ENCODE results near the gene PCDHGA1.

PCDHGA1 gene

GRCh38 chr5:141356133-141356532, 25.8 kb downstream of the PCDHGA1 start:
- Histone ChIP-seq H3K23ac (ENCODE audit: low read depth, low read length, poor library complexity) (no peak overlapping the region), H3K18ac (ENCODE audit: low read length) (no peak overlapping the region), H2AK5ac (ENCODE audit: low read depth, low read length) (no peak overlapping the region), H2BK12ac (ENCODE audit: low read length) (no peak overlapping the region), H3K9ac (ENCODE audit: low read depth, low read length, poor library complexity) (no peak overlapping the region), H3K79me1 (ENCODE audit: low read depth, low read length) (no peaks in the 10 kb centered on the region), H3K4me1 (ENCODE audit: control insufficient read depth in 2 of 2, insufficient read depth in 1 of 2, low read depth in 1 of 2, low read length in 2 of 2) (no peaks in the 10 kb centered on the region), H2BK120ac (ENCODE audit: low read depth, low read length) (no peak overlapping the region), H3K4me2 (ENCODE audit: insufficient read depth, low read length, poor library complexity, severe bottlenecking) (no peak overlapping the region), H3K27me3 (ENCODE audit: control insufficient read depth in 3 of 3, insufficient read depth in 3 of 3, low read depth in 1 of 3, low read length in 3 of 3) (peaks cover 0 to 4% (median 0%) of the 10 kb centered on the region in 3 experiments), H2BK15ac (ENCODE audit: low read length) (no peak overlapping the region), H3K9me3 (replicated peaks in 1 of 2; ENCODE audit: control insufficient read depth in 2 of 2, insufficient read depth in 1 of 2, low read depth in 1 of 2, low read length in 2 of 2) (peaks cover 24 to 70% of the 10 kb centered on the region in 2 donors), H3K36me3 (replicated peaks in 1 of 2; ENCODE audit: control insufficient read depth in 2 of 2, insufficient read depth in 2 of 2, low read length in 2 of 2) (peaks cover 0 to 3% of the 10 kb centered on the region in 2 donors), H3K4ac (ENCODE audit: low read length) (no peak overlapping the region), H3K14ac (ENCODE audit: low read length) (no peak overlapping the region), H2AFZ (ENCODE audit: low read length) (no peak overlapping the region), H4K91ac (ENCODE audit: low read depth, low read length, poor library complexity) (no peak overlapping the region), H3K4me3 (ENCODE audit: low read length in 2 of 2) (no peak overlapping the region), H4K8ac (ENCODE audit: low read depth, low read length) (no peak overlapping the region), H3K27ac (replicated peaks; ENCODE audit: low read length) (no peak overlapping the region), H2BK5ac (ENCODE audit: low read length) (no peak overlapping the region)
- no CpG with 5 or more reads among the region's 5 CpGs for WGBS, 2 donors (ENCODE audit: extremely low coverage in 2 of 2, insufficient read length in 2 of 2, insufficient replicate concordance in 1 of 2)
- no peak for DNase-seq (ENCODE audit: low spot score)

GRCh38 chr5:141356950-141357349, 26.6 kb downstream of the PCDHGA1 start:
- Histone ChIP-seq H3K14ac (ENCODE audit: low read length) (no peak overlapping the region), H2BK120ac (ENCODE audit: low read depth, low read length) (peak overlapping the region; percentile 66), H4K8ac (ENCODE audit: low read depth, low read length) (no peak overlapping the region), H2AK5ac (ENCODE audit: low read depth, low read length) (peak overlapping the region; percentile 54), H3K9me3 (replicated peaks in 1 of 2; ENCODE audit: control insufficient read depth in 2 of 2, insufficient read depth in 1 of 2, low read depth in 1 of 2, low read length in 2 of 2) (peaks cover 25 to 67% of the 10 kb centered on the region in 2 donors), H2BK15ac (ENCODE audit: low read length) (no peak overlapping the region), H2BK12ac (ENCODE audit: low read length) (no peak overlapping the region), H3K27ac (replicated peaks; ENCODE audit: low read length) (no peak overlapping the region), H3K18ac (ENCODE audit: low read length) (no peak overlapping the region), H3K4ac (ENCODE audit: low read length) (no peak overlapping the region), H3K79me1 (ENCODE audit: low read depth, low read length) (no peaks in the 10 kb centered on the region), H3K4me3 (ENCODE audit: low read length in 2 of 2) (peak overlapping the region in 1 of 2 donors; percentile 51), H3K4me1 (ENCODE audit: control insufficient read depth in 2 of 2, insufficient read depth in 1 of 2, low read depth in 1 of 2, low read length in 2 of 2) (no peaks in the 10 kb centered on the region), H2AFZ (ENCODE audit: low read length) (no peak overlapping the region), H4K91ac (ENCODE audit: low read depth, low read length, poor library complexity) (no peak overlapping the region), H3K23ac (ENCODE audit: low read depth, low read length, poor library complexity) (peak overlapping the region; percentile 44), H3K9ac (ENCODE audit: low read depth, low read length, poor library complexity) (peak overlapping the region; percentile 16), H3K27me3 (ENCODE audit: control insufficient read depth in 3 of 3, insufficient read depth in 3 of 3, low read depth in 1 of 3, low read length in 3 of 3) (peaks cover 0 to 4% (median 0%) of the 10 kb centered on the region in 3 experiments), H3K36me3 (replicated peaks in 1 of 2; ENCODE audit: control insufficient read depth in 2 of 2, insufficient read depth in 2 of 2, low read length in 2 of 2) (peaks cover 0 to 3% of the 10 kb centered on the region in 2 donors), H3K4me2 (ENCODE audit: insufficient read depth, low read length, poor library complexity, severe bottlenecking) (no peak overlapping the region), H2BK5ac (ENCODE audit: low read length) (no peak overlapping the region)
- DNase-seq (ENCODE audit: low spot score), result no peak
- no CpG with 5 or more reads among the region's 19 CpGs for WGBS, 2 donors (ENCODE audit: extremely low coverage in 2 of 2, insufficient read length in 2 of 2, insufficient replicate concordance in 1 of 2)

- Histone ChIP-seq H2BK15ac (ENCODE audit: low read length) (no peak within 1 kb of the TSS), H3K14ac (ENCODE audit: low read length) (no peak within 1 kb of the TSS), H3K27ac (replicated peaks; ENCODE audit: low read length) (no peak within 1 kb of the TSS), H3K9me3 (replicated peaks in 1 of 2; ENCODE audit: control insufficient read depth in 2 of 2, insufficient read depth in 1 of 2, low read depth in 1 of 2, low read length in 2 of 2) (peaks cover 34 to 67% of the 10 kb centered on the region in 2 donors), H4K8ac (ENCODE audit: low read depth, low read length) (no peak within 1 kb of the TSS), H3K79me1 (ENCODE audit: low read depth, low read length) (no peaks in the 10 kb centered on the region), H2AK5ac (ENCODE audit: low read depth, low read length) (no peak within 1 kb of the TSS), H3K23ac (ENCODE audit: low read depth, low read length, poor library complexity) (no peak within 1 kb of the TSS), H3K4me2 (ENCODE audit: insufficient read depth, low read length, poor library complexity, severe bottlenecking) (no peak within 1 kb of the TSS), H3K27me3 (ENCODE audit: control insufficient read depth in 3 of 3, insufficient read depth in 3 of 3, low read depth in 1 of 3, low read length in 3 of 3) (peaks cover 0 to 4% (median 0%) of the 10 kb centered on the region in 3 experiments), H3K4ac (ENCODE audit: low read length) (no peak within 1 kb of the TSS), H3K4me3 (ENCODE audit: low read length in 2 of 2) (no peak within 1 kb of the TSS), H3K9ac (ENCODE audit: low read depth, low read length, poor library complexity) (no peak within 1 kb of the TSS), H2AFZ (ENCODE audit: low read length) (peak within 1 kb of the TSS; percentile 72), H3K18ac (ENCODE audit: low read length) (no peak within 1 kb of the TSS), H2BK5ac (ENCODE audit: low read length) (no peak within 1 kb of the TSS), H2BK12ac (ENCODE audit: low read length) (no peak within 1 kb of the TSS), H3K4me1 (ENCODE audit: control insufficient read depth in 2 of 2, insufficient read depth in 1 of 2, low read depth in 1 of 2, low read length in 2 of 2) (no peaks in the 10 kb centered on the region), H4K91ac (ENCODE audit: low read depth, low read length, poor library complexity) (no peak within 1 kb of the TSS), H3K36me3 (replicated peaks in 1 of 2; ENCODE audit: control insufficient read depth in 2 of 2, insufficient read depth in 2 of 2, low read length in 2 of 2) (peaks cover 0 to 3% of the 10 kb centered on the region in 2 donors), H2BK120ac (ENCODE audit: low read depth, low read length) (no peak within 1 kb of the TSS)
- no CpG with 5 or more reads among the region's 24 CpGs for WGBS, 2 donors (ENCODE audit: extremely low coverage in 2 of 2, insufficient read length in 2 of 2, insufficient replicate concordance in 1 of 2)
- no peak for DNase-seq (ENCODE audit: low spot score)
Measured at GRCh38 chr5:141359790-141360426, 29.6 kb downstream of the PCDHGA1 start, which contains the start of gene PCDHGB2. TSS of gene PCDHGB2 (plus strand) at chr5:141359994. CDS start at chr5:141360136, 142 bp downstream.

- no peak overlapping the region for H3K4me3 ChIP-seq (ENCODE audit: low read length in 2 of 2)
- DNase-seq (ENCODE audit: low spot score), result no peak
Measured at GRCh38 chr5:141360685-141361084, 30.4 kb downstream of the PCDHGA1 start.

More at GRCh38 chr5:141360685-141361084, 30.4 kb downstream of the PCDHGA1 start:
- peaks cover 34 to 65% of the 10 kb centered on the region in 2 donors for H3K9me3 ChIP-seq (replicated peaks in 1 of 2; ENCODE audit: control insufficient read depth in 2 of 2, insufficient read depth in 1 of 2, low read depth in 1 of 2, low read length in 2 of 2)
- no peaks in the 10 kb centered on the region for H3K4me1 ChIP-seq (ENCODE audit: control insufficient read depth in 2 of 2, insufficient read depth in 1 of 2, low read depth in 1 of 2, low read length in 2 of 2)
- no peak overlapping the region for H2BK5ac ChIP-seq (ENCODE audit: low read length)
- no peak overlapping the region for H3K4me2 ChIP-seq (ENCODE audit: insufficient read depth, low read length, poor library complexity, severe bottlenecking)
- no peak overlapping the region for H2AFZ ChIP-seq (ENCODE audit: low read length)
- H3K27ac ChIP-seq (replicated peaks; ENCODE audit: low read length), result no peak overlapping the region
- no peaks in the 10 kb centered on the region for H3K79me1 ChIP-seq (ENCODE audit: low read depth, low read length)
- H3K9ac ChIP-seq (ENCODE audit: low read depth, low read length, poor library complexity), result no peak overlapping the region
- H2AK5ac ChIP-seq (ENCODE audit: low read depth, low read length), result no peak overlapping the region
- H3K27me3 ChIP-seq (ENCODE audit: control insufficient read depth in 3 of 3, insufficient read depth in 3 of 3, low read depth in 1 of 3, low read length in 3 of 3), result peaks cover 0 to 4% (median 0%) of the 10 kb centered on the region in 3 experiments
- no peak overlapping the region for H3K23ac ChIP-seq (ENCODE audit: low read depth, low read length, poor library complexity)
- peaks cover 0 to 3% of the 10 kb centered on the region in 2 donors for H3K36me3 ChIP-seq (replicated peaks in 1 of 2; ENCODE audit: control insufficient read depth in 2 of 2, insufficient read depth in 2 of 2, low read length in 2 of 2)
- H3K14ac ChIP-seq (ENCODE audit: low read length), result no peak overlapping the region
- H2BK12ac ChIP-seq (ENCODE audit: low read length), result no peak overlapping the region
- H2BK15ac ChIP-seq (ENCODE audit: low read length), result no peak overlapping the region
- no peak overlapping the region for H3K4ac ChIP-seq (ENCODE audit: low read length)
- no peak overlapping the region for H3K18ac ChIP-seq (ENCODE audit: low read length)
- H4K8ac ChIP-seq (ENCODE audit: low read depth, low read length), result no peak overlapping the region
- H4K91ac ChIP-seq (ENCODE audit: low read depth, low read length, poor library complexity), result no peak overlapping the region
- WGBS, 2 donors (ENCODE audit: extremely low coverage in 2 of 2, insufficient read length in 2 of 2, insufficient replicate concordance in 1 of 2), result no CpG with 5 or more reads among the region's 15 CpGs
- no peak overlapping the region for H2BK120ac ChIP-seq (ENCODE audit: low read depth, low read length)

Measured in neuronal stem cell (in vitro differentiated cells).